HG02981 (cell line): ENCODE results near the gene DRC7.

ENCODE experiments used
- ATAC-seq: cut with Tn5 transposase; IDR thresholded peaks from one replicate; pipeline ENCODE4 v1.9.1; 2021; ENCODE audit warnings: mild to moderate bottlenecking, moderate library complexity; ENCODE audit not compliant: unreplicated experiment

DRC7 gene

DNA sequence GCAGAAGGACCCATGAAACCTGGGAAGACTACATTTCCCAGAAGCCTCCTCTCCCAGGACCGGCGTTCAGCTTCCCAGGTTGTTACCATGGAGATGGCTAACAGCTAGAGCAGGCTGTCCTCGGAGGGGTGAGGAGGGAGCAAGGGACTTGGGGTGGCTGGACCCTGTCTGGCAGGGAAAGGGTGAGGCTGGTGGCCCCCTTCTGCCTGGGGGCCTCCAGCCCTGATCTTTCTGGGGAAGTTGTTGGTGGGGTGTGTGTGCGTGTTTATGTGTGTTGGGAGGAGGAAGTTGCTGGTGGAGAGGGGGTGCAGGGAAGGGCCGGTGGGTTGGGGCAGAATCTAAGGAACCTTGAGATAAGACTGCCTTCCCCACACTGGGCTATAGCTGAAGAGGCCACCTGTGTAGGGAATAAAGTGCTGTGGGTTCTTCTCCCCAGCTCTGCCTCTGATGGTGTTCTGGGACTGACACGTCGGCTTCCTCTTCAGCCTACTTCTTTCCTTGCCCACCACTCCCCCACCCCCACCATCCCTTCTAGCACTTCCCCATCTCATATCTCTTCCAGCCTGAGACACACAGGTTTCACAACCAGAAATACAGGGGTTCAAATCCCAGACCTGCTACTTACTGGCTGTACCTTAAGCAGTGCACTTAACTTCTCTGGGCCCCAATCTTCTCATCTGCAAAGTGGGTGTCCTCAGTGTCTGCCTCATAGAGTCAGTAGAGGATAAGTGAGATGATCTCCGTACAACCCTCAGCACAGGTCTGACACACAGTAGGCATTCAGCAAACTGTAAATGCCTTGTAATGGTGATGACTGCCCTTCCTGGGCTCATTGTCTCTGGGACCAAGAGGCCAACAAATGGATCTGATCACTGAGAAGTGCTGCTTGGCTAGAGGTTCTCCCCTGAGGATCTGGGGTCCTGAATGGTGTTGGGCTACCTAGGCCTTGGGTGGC, at the start of gene DRC7:
Gene DRC7, plus strand, starts transcription at position 82 of the 955 bp plus-strand sequence. CDS start 3,144 bp downstream, outside the sequence.
- ATAC-seq = no peak

GRCh38 chr16:57645169-57645568, 49.4 kb upstream of the DRC7 start:
- ATAC-seq = no peak

GRCh38 chr16:57645691-57646387, 48.8 kb upstream of the DRC7 start:
- ATAC-seq = no peak

DNA sequence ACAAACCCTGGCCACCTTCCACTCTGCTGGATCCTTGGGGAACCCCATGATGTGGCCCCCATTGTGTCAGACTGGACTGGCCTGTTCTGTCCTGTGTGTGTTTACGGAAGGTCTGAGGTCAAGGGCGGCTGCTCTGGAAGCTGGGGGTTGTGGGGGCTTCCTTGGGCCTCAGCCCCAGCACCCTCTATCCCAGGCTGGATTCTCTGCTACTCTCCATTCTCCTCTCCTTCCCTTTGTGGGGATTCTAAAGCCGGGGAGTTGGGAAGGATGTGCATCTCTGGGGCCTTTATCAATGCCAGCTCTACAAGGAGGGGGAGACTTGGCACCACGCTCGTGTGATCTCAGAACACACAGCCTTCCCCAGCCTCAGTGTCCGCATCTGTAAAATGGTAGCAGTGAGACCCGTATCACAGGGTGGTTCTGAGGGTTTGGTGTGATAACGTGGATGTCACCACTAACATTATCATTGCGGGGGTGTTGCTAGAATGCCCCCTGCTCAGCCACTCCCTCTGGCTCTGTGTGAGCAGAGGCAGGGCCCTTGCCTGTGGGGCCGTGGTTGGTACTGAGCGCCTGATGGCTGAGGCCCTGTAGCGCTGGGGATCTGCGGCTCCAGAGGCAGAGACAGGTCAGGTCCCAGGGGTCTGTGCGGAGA, 48.1 kb upstream of the DRC7 start:
- no peak for ATAC-seq

GRCh38 chr16:57647136-57647875, 47.3 kb upstream of the DRC7 start:
- ATAC-seq = no peak

DNA sequence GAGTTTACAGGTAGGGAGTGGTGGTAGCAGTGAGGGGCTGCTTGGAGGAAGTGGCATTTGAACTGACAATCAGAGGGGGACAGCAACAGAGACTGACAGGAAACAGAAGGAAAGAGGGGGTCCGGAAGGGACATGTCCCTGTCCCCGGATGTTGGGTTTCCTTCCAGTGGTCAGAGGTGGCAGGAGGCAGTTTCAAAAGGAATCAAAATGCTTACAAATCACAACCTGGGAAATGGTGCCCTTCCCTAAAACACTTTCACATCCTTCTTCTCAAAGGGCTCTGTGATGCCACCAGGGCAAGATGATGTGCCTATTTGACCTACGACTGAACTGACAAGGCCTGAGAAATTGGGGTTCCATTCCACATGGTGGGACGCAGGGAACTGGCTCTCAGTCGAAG, 46.5 kb upstream of the DRC7 start:
- no peak for ATAC-seq

DNA sequence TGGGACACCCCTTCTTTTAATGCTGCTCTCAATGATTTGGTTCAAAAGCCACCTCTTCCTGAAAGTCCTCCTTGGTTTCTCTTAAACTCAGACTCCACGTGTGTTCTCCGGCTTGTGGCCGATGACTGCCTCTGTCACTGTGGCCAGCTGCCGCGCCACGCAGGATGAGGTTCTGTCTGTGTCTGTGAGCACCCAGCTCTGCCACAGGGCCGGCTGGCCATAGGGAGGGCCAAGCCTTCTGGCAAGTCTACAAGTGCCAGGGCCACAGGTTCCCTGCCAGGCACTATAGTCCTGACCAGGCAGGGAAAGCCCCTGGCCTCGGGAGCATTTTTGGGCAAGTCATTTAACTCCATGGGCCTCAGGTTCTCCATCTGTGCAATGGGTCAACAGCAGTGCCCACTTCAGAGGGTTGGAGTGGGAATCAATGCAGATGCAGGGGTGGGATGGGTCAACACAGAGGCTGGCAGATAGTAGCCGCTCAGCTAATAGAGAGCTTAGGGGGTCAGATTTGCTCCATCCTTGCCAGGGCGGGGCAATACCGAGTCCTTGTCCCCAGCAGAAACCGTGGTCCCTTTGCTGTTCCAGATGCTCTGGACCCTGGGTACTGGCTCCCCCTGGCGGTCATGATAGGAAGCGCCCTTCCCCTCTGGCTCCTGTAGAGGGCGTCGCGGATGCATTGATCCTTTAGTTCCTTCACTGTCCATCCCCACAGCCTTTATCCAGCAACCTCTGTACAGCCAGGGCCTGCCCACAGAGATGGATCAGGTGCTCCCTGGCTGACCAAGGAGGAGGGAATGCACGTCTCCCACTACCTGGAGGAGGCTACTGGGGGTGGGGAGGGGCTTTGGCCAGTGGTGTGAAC, 45.8 kb upstream of the DRC7 start:
- no peak for ATAC-seq

- ATAC-seq = no peak
Measured at GRCh38 chr16:57649443-57649751, 45.2 kb upstream of the DRC7 start.

DNA sequence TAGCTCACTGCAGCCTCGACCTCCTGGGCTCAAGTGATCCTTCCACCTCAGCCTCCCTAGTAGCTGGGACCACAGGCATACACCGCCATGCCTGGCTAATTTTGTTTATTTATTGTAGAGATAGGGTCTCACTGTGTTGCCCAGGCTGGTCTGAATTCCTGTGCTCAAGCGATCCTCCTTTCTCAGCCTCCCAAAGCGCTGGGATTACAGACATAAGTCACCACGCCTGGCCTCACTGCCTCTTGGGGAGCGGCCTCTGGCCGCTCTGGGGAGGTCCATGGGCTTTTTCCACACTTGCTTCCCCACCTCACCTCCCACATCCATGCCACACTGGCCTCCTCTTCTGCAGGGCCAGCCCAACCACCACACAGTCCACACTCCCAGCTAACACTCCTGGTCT, 44.8 kb upstream of the DRC7 start:
- ATAC-seq = no peak

GRCh38 chr16:57651344-57652333, 43.0 kb upstream of the DRC7 start:
- no peak for ATAC-seq

- no peak for ATAC-seq
Measured at GRCh38 chr16:57652695-57653471, 41.7 kb upstream of the DRC7 start.

DNA sequence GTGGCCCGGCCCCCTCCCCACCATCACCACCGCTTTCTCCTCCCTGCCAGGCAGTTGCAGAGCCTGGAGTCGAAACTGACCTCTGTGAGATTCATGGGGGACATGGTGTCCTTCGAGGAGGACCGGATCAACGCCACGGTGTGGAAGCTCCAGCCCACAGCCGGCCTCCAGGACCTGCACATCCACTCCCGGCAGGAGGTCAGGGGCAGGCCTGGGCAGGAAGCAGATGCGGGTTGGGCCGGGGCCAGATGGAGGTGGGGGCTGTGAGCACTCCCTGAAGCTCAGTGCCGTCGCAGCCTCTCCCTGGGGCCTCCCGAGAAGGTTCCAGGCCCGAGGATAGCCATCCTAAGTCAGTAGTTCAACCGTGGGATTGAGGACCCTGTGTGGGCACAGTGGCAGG, 40.7 kb upstream of the DRC7 start:
- ATAC-seq = no peak

GRCh38 chr16:57656342-57656955, 38.2 kb upstream of the DRC7 start:
- ATAC-seq = no peak

DNA sequence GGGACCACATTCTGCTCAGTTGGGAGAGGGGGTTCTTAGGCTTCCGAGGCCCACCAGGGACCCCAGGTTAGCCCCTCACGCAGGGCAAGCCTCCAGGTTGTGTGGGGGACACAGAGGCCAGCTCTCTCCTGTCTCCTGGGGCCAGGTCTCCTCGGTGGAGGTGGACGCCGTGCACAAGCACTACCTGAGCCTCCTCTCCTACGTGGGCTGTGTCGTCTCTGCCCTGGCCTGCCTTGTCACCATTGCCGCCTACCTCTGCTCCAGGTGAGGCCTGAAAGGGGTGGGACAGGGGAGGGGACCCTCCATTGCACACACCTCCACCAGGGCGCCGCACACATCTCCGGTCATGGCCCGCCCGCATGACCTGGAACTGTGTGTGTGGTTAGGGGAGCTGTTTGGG, 37.4 kb upstream of the DRC7 start:
- no peak for ATAC-seq

DNA sequence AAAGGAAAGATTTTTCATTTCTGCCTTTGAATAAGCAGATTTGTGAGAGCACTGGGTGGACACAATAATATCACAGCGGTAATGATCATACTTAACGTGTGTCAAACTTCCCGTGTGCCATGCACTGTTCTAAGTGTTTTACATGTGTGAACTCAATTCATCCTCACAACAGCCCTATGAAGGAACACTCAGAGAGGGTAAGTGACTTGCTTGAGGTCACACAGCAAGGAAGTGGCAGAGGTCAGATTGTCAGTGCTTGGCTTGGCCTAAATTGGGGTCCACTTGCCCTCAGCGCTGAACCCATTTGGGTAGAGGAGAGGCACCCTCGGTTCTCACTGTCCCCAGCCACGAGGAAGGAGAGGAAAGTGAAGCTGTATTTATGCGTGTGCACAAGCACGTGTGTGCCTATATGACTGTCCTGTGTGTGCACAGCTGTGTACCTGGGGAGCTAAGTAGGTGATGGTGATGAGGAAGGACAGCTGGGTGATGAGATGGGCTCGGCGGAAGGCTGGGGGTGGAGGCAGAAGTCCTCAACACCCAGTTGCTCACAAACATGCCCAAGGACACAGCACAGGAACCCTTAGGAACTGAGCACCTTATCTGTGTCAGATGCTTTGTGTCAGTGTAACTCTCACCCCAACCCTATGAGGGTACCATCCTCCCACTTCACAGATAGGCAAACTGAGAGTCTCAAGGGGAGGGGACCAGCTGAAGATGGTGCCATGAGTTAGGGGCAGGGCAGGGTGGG, 36.3 kb upstream of the DRC7 start:
- ATAC-seq = no peak

- no peak for ATAC-seq
Measured at GRCh38 chr16:57658878-57659674, 35.5 kb upstream of the DRC7 start.
